AG09309 (cell line): Measurements from ENCODE around the gene KCNH1.

Experiments
- DNase-seq: peaks from one replicate; pipeline ENCODE4 v3.0.0-alpha.2; 2010; ENCODE audit warnings: low read depth
- H3K4me3 ChIP-seq: 2 replicates; pipeline ENCODE4 v1.5.1; 2011; ENCODE audit warnings: mild to moderate bottlenecking, low read depth, low read length, moderate library complexity; ENCODE audit not compliant: control insufficient read depth
- TF ChIP-seq, protein P1 (sequence below): IDR thresholded peaks from 2 replicates; pipeline ENCODE4 v1.5.1; 2011; ENCODE audit warnings: mild to moderate bottlenecking, low read depth, low read length, inconsistent platforms; ENCODE audit not compliant: insufficient read depth, control insufficient read depth; ENCODE audit errors: missing control alignments

KCNH1 gene

GRCh38 chr1:211133836-211134669 is at the start of gene KCNH1:
TSS of gene KCNH1 (minus strand) at chr1:211134148. CDS start at chr1:211133945, 203 bp downstream.
- DNase-seq, result peak; percentile 27
- peak within 1 kb of the TSS; percentile 67 for H3K4me3 ChIP-seq
- TF ChIP-seq, protein P1, sequence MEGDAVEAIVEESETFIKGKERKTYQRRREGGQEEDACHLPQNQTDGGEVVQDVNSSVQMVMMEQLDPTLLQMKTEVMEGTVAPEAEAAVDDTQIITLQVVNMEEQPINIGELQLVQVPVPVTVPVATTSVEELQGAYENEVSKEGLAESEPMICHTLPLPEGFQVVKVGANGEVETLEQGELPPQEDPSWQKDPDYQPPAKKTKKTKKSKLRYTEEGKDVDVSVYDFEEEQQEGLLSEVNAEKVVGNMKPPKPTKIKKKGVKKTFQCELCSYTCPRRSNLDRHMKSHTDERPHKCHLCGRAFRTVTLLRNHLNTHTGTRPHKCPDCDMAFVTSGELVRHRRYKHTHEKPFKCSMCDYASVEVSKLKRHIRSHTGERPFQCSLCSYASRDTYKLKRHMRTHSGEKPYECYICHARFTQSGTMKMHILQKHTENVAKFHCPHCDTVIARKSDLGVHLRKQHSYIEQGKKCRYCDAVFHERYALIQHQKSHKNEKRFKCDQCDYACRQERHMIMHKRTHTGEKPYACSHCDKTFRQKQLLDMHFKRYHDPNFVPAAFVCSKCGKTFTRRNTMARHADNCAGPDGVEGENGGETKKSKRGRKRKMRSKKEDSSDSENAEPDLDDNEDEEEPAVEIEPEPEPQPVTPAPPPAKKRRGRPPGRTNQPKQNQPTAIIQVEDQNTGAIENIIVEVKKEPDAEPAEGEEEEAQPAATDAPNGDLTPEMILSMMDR, result peak; percentile 78

DNA sequence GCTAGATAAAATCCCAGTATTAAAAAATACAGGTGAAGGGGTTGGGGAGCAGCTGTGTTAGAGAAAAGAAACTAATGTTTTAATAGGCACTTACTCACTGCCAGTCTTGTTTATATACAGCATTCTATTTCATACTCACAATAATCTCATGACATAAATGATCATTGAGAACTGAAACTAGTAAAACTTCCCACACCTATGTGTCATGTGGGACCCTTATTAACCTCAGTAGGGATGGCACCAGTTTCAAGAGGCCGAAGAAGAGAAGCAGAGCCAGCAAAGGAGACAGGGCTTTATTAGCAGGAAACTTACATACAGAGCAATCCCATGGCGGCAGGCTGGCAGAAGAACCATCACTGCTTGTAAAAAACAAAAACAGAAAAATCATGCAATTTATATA is 48.8 kb upstream of the KCNH1 start:
- no peak for DNase-seq
- TF ChIP-seq, protein P1, result no peak

GRCh38 chr1:211174375-211174774 is 40.4 kb upstream of the KCNH1 start:
- no peak overlapping the region for H3K4me3 ChIP-seq
- TF ChIP-seq, protein P1, result no peak
- no peak for DNase-seq

More for the DNA sequence above, 48.8 kb upstream of the KCNH1 start:
- H3K4me3 ChIP-seq, result no peak overlapping the region

GRCh38 chr1:211172657-211173056 is 38.7 kb upstream of the KCNH1 start:
- no peak overlapping the region for H3K4me3 ChIP-seq
- TF ChIP-seq, protein P1, result no peak
- no peak for DNase-seq

DNA sequence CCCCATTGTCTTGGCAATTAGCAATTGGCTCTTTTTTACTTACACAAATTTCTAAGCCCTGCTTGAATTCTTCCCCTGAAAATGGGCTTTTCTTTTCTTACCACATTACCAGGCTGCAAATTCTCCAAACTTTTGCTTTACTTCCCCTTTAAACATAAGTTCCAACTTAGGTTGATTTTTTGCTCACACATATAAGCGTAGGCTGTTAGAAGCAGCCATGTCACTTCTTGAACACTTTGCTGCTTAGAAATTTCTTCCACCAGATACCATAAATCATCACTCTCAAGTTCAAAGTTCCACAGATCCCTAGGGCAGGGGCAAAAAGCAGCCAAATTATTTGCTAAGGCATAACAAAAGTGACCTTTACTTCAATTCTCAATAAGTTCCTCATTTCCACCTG is 35.4 kb upstream of the KCNH1 start:
- H3K4me3 ChIP-seq, result no peak overlapping the region
- TF ChIP-seq, protein P1, result no peak

DNA sequence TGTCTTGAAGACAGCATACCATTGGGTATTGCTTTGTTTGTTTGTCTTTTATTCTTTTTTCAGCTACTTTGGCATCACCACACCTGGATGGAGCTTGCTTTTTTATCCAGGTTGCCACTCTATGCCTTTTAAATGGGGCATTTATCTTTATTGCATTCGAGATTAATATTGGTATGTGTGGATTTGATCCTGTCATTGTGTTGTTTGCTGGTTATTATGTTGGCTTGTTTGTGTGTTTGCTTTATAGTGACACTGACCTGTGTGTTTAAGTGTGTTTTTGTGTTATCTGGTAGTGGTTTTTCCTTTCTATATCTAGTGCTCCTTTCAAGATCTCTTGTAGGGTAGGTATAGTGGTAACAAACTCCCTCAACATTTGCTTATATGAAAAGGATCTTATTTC is 24.9 kb upstream of the KCNH1 start:
- TF ChIP-seq, protein P1, result no peak
- no peak for DNase-seq
- no peak overlapping the region for H3K4me3 ChIP-seq

More for the DNA sequence above, 35.4 kb upstream of the KCNH1 start:
- no peak for DNase-seq
